ENCODE measurements around the gene KIF5A.

DNA sequence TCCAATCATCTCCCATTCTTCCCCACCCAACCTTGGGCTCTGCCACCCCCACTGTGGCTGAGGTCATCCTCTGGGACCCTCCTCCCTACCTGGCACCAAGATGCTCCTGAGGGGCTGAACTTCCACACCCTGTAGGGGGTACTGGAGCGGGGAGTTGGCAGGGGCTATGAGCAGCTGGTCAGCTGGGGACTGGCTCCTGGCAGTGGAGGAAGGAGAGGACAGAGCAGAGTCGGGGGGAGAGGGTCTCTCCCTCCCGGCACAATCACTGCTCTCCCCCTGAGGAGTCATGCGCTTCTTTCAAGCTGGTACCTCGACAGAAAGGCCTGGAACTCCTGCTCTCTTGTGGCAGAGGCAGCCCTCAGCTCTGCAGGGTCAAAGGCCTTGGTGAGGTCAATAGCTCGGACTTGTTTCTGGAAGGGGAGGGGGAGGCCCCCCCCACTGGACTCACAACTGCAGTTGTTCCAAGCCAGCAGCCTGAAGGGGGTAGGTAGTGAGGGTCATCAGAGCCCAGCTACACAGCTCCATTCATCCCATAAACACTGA, 81.1 kb downstream of the KIF5A start:
- TF ChIP-seq, protein P1, sequence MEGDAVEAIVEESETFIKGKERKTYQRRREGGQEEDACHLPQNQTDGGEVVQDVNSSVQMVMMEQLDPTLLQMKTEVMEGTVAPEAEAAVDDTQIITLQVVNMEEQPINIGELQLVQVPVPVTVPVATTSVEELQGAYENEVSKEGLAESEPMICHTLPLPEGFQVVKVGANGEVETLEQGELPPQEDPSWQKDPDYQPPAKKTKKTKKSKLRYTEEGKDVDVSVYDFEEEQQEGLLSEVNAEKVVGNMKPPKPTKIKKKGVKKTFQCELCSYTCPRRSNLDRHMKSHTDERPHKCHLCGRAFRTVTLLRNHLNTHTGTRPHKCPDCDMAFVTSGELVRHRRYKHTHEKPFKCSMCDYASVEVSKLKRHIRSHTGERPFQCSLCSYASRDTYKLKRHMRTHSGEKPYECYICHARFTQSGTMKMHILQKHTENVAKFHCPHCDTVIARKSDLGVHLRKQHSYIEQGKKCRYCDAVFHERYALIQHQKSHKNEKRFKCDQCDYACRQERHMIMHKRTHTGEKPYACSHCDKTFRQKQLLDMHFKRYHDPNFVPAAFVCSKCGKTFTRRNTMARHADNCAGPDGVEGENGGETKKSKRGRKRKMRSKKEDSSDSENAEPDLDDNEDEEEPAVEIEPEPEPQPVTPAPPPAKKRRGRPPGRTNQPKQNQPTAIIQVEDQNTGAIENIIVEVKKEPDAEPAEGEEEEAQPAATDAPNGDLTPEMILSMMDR (IDR thresholded peaks at IDR 0.05): no peak
- no peak for TF ChIP-seq POLR2A (IDR thresholded peaks at IDR 0.05)

All from lower leg skin (tissue), 3 donors.